Mucosa of descending colon (tissue), 3 donors: ENCODE measurements around the gene LRRC39. TPM values are rescaled to one million over a fixed set of nuclear protein-coding genes. Genes with fewer than 3 reads are reported as not detected.
"Not testable (repeated sequence)": the region's sequence is repeated elsewhere in the genome, so short reads cannot be mapped to it uniquely, and the experiment has no call there.

Source experiments
- ATAC-seq: fragments of 200-7000 bp; cut with Tn5 transposase; one replicate; pipeline ENCODE4 v1.9.1; 2020; ENCODE audit warnings: mild to moderate bottlenecking, moderate library complexity
- DNase-seq, 3 donors: peaks; one replicate each; pipeline ENCODE4 v3.0.0-alpha.2; 2020
- H3K36me3 ChIP-seq: fragments of 200-600 bp; one replicate; pipeline ENCODE4 v1.8.0; 2021; ENCODE audit warnings: low read depth, mild to moderate bottlenecking
- H3K4me1 ChIP-seq: fragments of 200-600 bp; one replicate; pipeline ENCODE4 v1.8.0; 2021; ENCODE audit warnings: low read depth, mild to moderate bottlenecking
- H3K4me3 ChIP-seq: fragments of 200-600 bp; one replicate; pipeline ENCODE4 v1.8.0; 2021; ENCODE audit warnings: mild to moderate bottlenecking
- H3K9me3 ChIP-seq: fragments of 200-600 bp; one replicate; pipeline ENCODE4 v1.8.0; 2021; ENCODE audit warnings: mild to moderate bottlenecking
- intact Hi-C, 2 donors: fragments of 100-400 bp; cut with DNase I in 1 of 2; cut with micrococcal nuclease in 1 of 2; formaldehyde crosslinking; loops; one replicate each; pipeline versions ENCODE4 v1.11.0 to v1.11.1; 2022; cut with DNase I, micrococcal nuclease
- total RNA-seq, 3 donors: library from RNA; stranded (reverse); fragmentation: NEBNext Ultra II Directional in 2 of 3; extraction: Animal tissue kit (Norgen Biotek cat#: 25700) in 2 of 3; gene quantifications; one replicate each; pipeline versions ENCODE4 v1.2.1 to v1.2.4, GENCODE V29; 2021 to 2023
- TF ChIP-seq, protein P1 (sequence below): fragments of 200-600 bp; IDR thresholded peaks from one replicate; pipeline ENCODE4 v1.8.0; 2022; ENCODE audit warnings: antibody characterized with exemption, mild to moderate bottlenecking
- donor health status: DM: no; HTN: no; CAD: no; lungs with moderate emphysema.
- donor health status: DM: no; HTN: no; CAD: no.
- donor health status: DM: no; HTN: yes; CAD: no.

LRRC39 gene
- total RNA-seq, 3 donors from 2014 or later, result 0.34 to 0.82 (median 0.49) TPM

GRCh38 chr1:100213141-100213540 is 35.1 kb upstream of the LRRC39 start:
- H3K4me3 ChIP-seq, result no peak overlapping the region
- intact Hi-C loops, result no loop called here
- H3K36me3 ChIP-seq, result no peaks in the 10 kb centered on the region
- no peaks in the 10 kb centered on the region for H3K4me1 ChIP-seq
- ATAC-seq, result no peak
- no peak for DNase-seq
- TF ChIP-seq, protein P1, sequence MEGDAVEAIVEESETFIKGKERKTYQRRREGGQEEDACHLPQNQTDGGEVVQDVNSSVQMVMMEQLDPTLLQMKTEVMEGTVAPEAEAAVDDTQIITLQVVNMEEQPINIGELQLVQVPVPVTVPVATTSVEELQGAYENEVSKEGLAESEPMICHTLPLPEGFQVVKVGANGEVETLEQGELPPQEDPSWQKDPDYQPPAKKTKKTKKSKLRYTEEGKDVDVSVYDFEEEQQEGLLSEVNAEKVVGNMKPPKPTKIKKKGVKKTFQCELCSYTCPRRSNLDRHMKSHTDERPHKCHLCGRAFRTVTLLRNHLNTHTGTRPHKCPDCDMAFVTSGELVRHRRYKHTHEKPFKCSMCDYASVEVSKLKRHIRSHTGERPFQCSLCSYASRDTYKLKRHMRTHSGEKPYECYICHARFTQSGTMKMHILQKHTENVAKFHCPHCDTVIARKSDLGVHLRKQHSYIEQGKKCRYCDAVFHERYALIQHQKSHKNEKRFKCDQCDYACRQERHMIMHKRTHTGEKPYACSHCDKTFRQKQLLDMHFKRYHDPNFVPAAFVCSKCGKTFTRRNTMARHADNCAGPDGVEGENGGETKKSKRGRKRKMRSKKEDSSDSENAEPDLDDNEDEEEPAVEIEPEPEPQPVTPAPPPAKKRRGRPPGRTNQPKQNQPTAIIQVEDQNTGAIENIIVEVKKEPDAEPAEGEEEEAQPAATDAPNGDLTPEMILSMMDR, result no peak
- no peaks in the 10 kb centered on the region for H3K9me3 ChIP-seq

GRCh38 chr1:100206301-100206700 is 28.2 kb upstream of the LRRC39 start:
- Histone ChIP-seq H3K36me3 (no peaks in the 10 kb centered on the region), H3K4me3 (no peak overlapping the region), H3K9me3 (peaks cover 5% of the 10 kb centered on the region), H3K4me1 (no peaks in the 10 kb centered on the region)
- TF ChIP-seq, protein P1, result no peak
- intact Hi-C loops, result no loop called here
- ATAC-seq (no peak), DNase-seq (no peak)

DNA sequence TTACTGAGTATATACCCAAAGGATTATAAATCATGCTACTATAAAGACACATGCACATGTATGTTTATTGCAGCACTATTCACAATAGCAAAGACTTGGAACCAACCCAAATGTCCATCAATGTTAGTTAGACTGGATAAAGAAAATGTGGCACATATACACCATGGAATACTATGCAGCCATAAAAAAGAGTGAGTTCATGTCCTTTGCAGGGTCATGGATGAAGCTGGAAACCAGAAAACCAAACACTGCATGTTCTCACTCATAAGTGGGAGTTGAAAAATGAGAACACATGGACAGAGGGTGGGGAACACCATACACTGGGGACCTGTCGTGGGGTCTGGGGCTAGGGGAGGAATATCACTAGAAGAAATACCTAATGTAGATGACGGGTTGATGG is 27.5 kb upstream of the LRRC39 start:
- DNase-seq, H3K9me3 ChIP-seq, H3K4me3 ChIP-seq, intact Hi-C loops, ATAC-seq, H3K4me1 ChIP-seq, H3K36me3 ChIP-seq: not testable (repeated sequence)

GRCh38 chr1:100205103-100205502 is 27.0 kb upstream of the LRRC39 start:
- H3K9me3 ChIP-seq, DNase-seq, H3K4me3 ChIP-seq, ATAC-seq, H3K36me3 ChIP-seq, intact Hi-C loops, H3K4me1 ChIP-seq: not testable (repeated sequence)

DNA sequence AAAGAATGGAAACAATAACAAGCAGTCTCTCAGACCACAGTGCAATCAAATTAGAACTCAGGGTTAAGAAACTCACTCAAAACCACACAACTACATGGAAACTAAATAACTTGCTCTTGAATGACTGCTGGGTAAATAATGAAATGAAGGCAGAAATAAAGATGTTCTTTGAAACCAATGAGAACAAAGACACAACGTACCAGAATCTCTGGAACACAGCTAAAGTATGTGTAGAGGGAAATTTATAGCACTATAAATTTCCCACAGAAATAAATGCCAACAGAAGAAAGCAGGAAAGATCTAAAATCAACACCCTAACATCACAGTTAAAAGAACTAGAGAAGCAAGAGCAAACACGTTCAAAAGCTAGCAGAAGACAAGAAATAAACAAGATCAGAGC is 24.6 kb upstream of the LRRC39 start:
- H3K4me1 ChIP-seq, H3K4me3 ChIP-seq, intact Hi-C loops, ATAC-seq, DNase-seq, H3K36me3 ChIP-seq, H3K9me3 ChIP-seq: not testable (repeated sequence)

DNA sequence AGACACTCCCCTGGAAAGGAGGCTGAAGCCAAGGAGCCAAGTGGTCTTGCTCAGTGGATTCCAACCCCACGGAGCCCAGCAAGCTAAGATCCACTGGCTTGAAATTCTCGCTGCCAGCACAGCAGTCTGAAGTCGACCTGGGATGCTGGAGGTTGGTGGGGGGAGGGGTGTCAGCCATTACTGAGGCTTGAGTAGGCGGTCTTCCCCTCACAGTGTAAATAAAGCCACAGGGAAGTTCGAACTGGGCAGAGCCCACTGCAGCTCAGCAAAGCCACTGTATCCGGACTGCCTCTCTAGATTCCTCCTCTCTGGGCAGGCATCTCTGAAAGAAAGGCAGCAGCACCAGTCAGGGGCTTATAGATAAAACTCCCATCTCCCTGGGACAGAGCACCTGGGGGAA is 22.0 kb upstream of the LRRC39 start:
- H3K36me3 ChIP-seq, H3K4me1 ChIP-seq, intact Hi-C loops, H3K4me3 ChIP-seq, DNase-seq, ATAC-seq, H3K9me3 ChIP-seq: not testable (repeated sequence)

DNA sequence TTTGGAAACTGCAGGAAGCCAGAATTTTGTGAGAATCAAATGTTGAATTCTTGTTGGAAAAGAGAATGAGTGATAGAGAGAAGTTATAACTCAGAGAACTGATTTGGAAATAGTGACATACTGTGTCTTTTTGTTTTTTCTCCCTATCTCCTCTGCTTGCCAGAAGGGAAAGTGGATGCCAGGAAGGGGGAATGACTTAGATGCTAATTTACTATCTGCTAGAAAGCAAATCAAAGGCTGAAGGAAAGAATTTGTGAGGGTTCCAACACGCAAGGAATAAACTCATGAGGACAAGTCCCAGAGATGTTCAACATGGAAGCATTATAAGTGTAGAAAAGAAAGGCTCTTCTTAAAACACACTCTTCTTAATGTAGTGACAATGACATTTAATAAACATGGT is 20.5 kb upstream of the LRRC39 start:
- no peaks in the 10 kb centered on the region for H3K36me3 ChIP-seq
- TF ChIP-seq, protein P1, result no peak
- H3K4me3 ChIP-seq, result no peak overlapping the region
- intact Hi-C loops, result no loop called here
- no peak for ATAC-seq
- no peaks in the 10 kb centered on the region for H3K9me3 ChIP-seq
- no peaks in the 10 kb centered on the region for H3K4me1 ChIP-seq
- no peak for DNase-seq

DNA sequence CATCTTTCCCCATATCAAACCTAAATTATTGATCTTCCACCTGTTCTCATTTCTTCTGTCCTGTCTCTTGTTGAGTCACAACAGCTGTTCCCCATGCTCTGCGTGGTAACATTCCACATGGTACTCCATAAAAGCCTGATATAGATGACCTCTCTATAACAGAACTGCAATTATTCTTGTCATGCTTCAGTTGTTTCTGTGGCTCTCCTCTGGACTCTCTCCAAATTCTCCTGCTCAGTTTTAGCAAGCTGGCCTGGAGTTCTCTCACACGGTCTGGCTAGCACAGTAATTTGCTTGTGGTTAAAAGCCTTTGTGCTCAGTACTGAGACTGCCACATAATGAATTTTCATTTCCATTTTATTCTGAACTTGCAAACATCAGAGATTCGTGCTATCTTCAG is 10.6 kb upstream of the LRRC39 start:
- intact Hi-C loops, result no loop called here
- Histone ChIP-seq H3K36me3 (no peaks in the 10 kb centered on the region), H3K9me3 (no peaks in the 10 kb centered on the region), H3K4me3 (no peak overlapping the region), H3K4me1 (no peaks in the 10 kb centered on the region)
- DNase-seq (no peak), ATAC-seq (no peak)
- TF ChIP-seq, protein P1, result no peak
